ENCODE results near the gene GPR142. TPM values are rescaled to one million over a fixed set of nuclear protein-coding genes. Genes with fewer than 3 reads are reported as not detected.

GPR142 gene
- polyA plus RNA-seq, 1 experiment = not detected

- CTCF ChIA-PET = no interaction called here
- H3K4me3 ChIP-seq (ENCODE audit: low read depth, low read length) = no peak within 1 kb of the TSS
- H3K27me3 ChIP-seq (ENCODE audit: control insufficient read depth, insufficient read depth, low read length) = peaks cover 18% of the 10 kb centered on the region
- H3K9me3 ChIP-seq (ENCODE audit: control insufficient read depth, insufficient read depth, low read length) = no peaks in the 10 kb centered on the region
- TF ChIP-seq CTCF (IDR thresholded peaks at IDR 0.05; ENCODE audit: low read depth, low read length) = peak; percentile 30
- DNase-seq (ENCODE audit: low read depth, low spot score) = no peak
- no peak within 1 kb of the TSS for H3K27ac ChIP-seq (ENCODE audit: low read depth, low read length)
- POLR2A ChIA-PET = no interaction called here
Measured at GRCh38 chr17:74361230-74362068, 5.9 kb upstream of the GPR142 start, which contains the start of gene BTBD17. Gene BTBD17, minus strand, starts transcription at chr17:74361868. Its CDS starts 49 bp downstream, at chr17:74361819.

GRCh38 chr17:74362069-74362405 is 5.3 kb upstream of the GPR142 start:
- CTCF ChIA-PET = no interaction called here
- no peaks in the 10 kb centered on the region for H3K9me3 ChIP-seq (ENCODE audit: control insufficient read depth, insufficient read depth, low read length)
- POLR2A ChIA-PET = no interaction called here
- H3K27me3 ChIP-seq (ENCODE audit: control insufficient read depth, insufficient read depth, low read length) = peaks cover 17% of the 10 kb centered on the region
- no peak overlapping the region for H3K4me3 ChIP-seq (ENCODE audit: low read depth, low read length)
- no peak for TF ChIP-seq CTCF (IDR thresholded peaks at IDR 0.05; ENCODE audit: low read depth, low read length)
- no peak overlapping the region for H3K27ac ChIP-seq (ENCODE audit: low read depth, low read length)
- no peak for DNase-seq (ENCODE audit: low read depth, low spot score)

- CTCF ChIA-PET = interaction anchor here (1.0 kb wide), 1 partner anchor 94 kb away, joined by 5 read pairs; no protein-coding TSS in a partner anchor
Measured at GRCh38 chr17:74362810-74363498, 4.4 kb upstream of the GPR142 start.

GRCh38 chr17:74368341-74369081 is 1.2 kb downstream of the GPR142 start:
- POLR2A ChIA-PET = no interaction called here

More at GRCh38 chr17:74362810-74363498, 4.4 kb upstream of the GPR142 start:
- no peak for DNase-seq (ENCODE audit: low read depth, low spot score)
- TF ChIP-seq CTCF (IDR thresholded peaks at IDR 0.05; ENCODE audit: low read depth, low read length) = no peak
- H3K9me3 ChIP-seq (ENCODE audit: control insufficient read depth, insufficient read depth, low read length) = no peaks in the 10 kb centered on the region
- POLR2A ChIA-PET = no interaction called here
- H3K27ac ChIP-seq (ENCODE audit: low read depth, low read length) = no peak overlapping the region
- no peak overlapping the region for H3K4me3 ChIP-seq (ENCODE audit: low read depth, low read length)
- H3K27me3 ChIP-seq (ENCODE audit: control insufficient read depth, insufficient read depth, low read length) = peaks cover 14% of the 10 kb centered on the region

More at GRCh38 chr17:74368341-74369081, 1.2 kb downstream of the GPR142 start:
- CTCF ChIA-PET = interaction anchor here (0.6 to 2.9 kb wide), 27 partner anchors 9 to 238 kb away, joined by 3 to 37 read pairs (median 4); no protein-coding TSS in a partner anchor
- Histone ChIP-seq H3K27ac (ENCODE audit: low read depth, low read length) (no peak overlapping the region), H3K27me3 (ENCODE audit: control insufficient read depth, insufficient read depth, low read length) (peaks cover 3% of the 10 kb centered on the region), H3K9me3 (ENCODE audit: control insufficient read depth, insufficient read depth, low read length) (no peaks in the 10 kb centered on the region; the same call in 1 of the 2 replicates), H3K4me3 (ENCODE audit: low read depth, low read length) (no peak overlapping the region)
- peak; percentile 89 for TF ChIP-seq CTCF (IDR thresholded peaks at IDR 0.05; ENCODE audit: low read depth, low read length)
- no peak for DNase-seq (ENCODE audit: low read depth, low spot score)
